ENCODE measurements around the gene PIGW.

The PIGW gene

DNA sequence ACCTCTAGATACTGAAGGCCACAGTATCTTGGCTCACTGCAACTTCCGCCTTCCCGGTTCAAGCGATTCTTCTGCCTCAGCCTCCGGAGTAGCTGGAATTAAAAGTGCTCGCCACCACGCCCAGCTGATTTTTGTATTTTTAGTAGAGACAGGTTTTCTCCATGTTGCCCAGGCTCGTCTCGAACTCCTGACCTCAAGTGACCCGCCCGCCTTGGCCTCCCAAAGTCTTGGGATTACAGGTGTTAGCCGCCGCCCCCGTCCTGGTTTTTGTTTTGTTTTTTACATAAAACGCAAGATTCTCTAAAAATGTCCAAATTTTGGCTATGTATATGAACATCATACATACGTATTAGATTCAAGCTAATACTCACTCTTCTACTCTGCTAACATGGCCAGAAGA, 8.0 kb downstream of the PIGW start:
- POLR2A ChIA-PET (ENCODE audit: low non-redundant PET): interaction anchor here (1.2 kb wide), 1 partner anchor 9 kb away, joined by 4 read pairs; no protein-coding TSS in a partner anchor
- no peak for DNase-seq (ENCODE audit: low spot score)
- CTCF ChIA-PET: no interaction called here
- peak overlapping the region; percentile 98 for H3K27ac ChIP-seq
- TF ChIP-seq, protein P1, sequence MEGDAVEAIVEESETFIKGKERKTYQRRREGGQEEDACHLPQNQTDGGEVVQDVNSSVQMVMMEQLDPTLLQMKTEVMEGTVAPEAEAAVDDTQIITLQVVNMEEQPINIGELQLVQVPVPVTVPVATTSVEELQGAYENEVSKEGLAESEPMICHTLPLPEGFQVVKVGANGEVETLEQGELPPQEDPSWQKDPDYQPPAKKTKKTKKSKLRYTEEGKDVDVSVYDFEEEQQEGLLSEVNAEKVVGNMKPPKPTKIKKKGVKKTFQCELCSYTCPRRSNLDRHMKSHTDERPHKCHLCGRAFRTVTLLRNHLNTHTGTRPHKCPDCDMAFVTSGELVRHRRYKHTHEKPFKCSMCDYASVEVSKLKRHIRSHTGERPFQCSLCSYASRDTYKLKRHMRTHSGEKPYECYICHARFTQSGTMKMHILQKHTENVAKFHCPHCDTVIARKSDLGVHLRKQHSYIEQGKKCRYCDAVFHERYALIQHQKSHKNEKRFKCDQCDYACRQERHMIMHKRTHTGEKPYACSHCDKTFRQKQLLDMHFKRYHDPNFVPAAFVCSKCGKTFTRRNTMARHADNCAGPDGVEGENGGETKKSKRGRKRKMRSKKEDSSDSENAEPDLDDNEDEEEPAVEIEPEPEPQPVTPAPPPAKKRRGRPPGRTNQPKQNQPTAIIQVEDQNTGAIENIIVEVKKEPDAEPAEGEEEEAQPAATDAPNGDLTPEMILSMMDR (conservative IDR thresholded peaks at IDR 0.05; ENCODE audit: low read depth): no peak

DNA sequence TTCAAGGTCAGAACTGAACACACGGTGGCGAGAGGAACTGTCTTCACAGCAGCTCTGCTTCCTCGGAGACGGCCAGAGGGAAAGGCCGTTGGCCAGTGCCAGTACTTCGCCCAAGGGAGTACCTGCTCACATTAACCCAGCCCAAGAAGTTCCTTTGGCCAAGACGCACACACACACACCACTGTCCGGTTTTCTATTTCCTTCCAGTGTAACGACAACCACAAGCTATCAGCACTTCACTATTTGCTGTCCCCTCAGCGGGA, 9.2 kb downstream of the PIGW start:
- DNase-seq (ENCODE audit: low spot score): peak; percentile 10
- peak overlapping the region; percentile 98 for H3K27ac ChIP-seq
- TF ChIP-seq, protein P1 (conservative IDR thresholded peaks at IDR 0.05; ENCODE audit: low read depth): no peak
- POLR2A ChIA-PET (ENCODE audit: low non-redundant PET): interaction anchor here (0.9 to 1.9 kb wide), 3 partner anchors 8 to 10 kb away, joined by 4 to 7 read pairs (median 6); partner anchors contain the start of genes MYO19 and PIGW
- CTCF ChIA-PET: interaction anchor here (0.6 kb wide), 2 partner anchors 14 to 859 kb away, joined by 3 to 8 read pairs; no protein-coding TSS in a partner anchor

DNA sequence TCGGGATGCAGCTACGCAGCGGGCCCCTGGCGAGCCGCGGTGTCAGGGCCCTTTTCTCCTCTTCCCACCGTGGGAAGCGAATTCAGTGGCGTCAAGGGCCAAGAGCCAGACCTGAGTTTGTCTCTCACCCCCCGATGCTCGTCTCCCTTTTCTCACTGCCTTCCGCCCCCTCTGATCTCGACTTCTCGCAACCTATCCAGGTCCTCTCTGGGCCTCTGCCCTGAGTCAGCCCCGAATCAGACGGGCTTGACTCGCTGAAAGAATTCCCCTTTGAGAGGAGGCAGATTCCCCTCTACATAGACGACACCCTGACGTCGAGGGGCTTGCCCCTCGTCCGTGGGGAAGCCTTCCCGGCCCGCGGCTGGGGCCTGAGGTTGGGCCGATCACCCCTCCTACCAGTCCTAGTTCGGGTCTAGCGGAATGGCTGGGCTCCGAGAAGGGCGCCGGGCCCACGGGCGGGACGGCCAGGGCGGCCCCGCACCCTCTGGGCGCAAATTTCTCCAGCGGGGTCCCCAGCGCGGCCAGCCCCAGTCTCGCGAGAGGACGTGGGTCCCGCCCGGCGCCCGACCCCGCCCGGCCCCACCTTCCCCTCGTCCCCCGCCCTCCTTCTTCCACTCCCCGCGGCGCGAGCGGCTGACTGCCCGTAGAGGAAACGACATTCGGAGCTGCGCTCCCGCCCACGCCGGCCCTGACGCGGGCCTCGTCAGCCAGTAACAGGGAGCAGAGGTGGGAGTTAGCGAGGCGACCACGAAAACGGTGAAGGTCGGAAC, 9.7 kb downstream of the PIGW start, which contains the start of gene GGNBP2:
Gene GGNBP2 (plus strand): TSS at position 613 of the 770 bp plus-strand sequence. CDS start 806 bp downstream, outside the sequence.
- TF ChIP-seq, protein P1 (conservative IDR thresholded peaks at IDR 0.05; ENCODE audit: low read depth): no peak
- ChIA-PET POLR2A (ENCODE audit: low non-redundant PET) (interaction anchor here (0.9 to 1.9 kb wide), 2 partner anchors 8 to 10 kb away, joined by 6 to 7 read pairs; partner anchors contain the start of genes MYO19 and PIGW), CTCF (interaction anchor here (0.6 kb wide), 1 partner anchor 859 kb away, joined by 3 read pairs; no protein-coding TSS in a partner anchor)
- DNase-seq (ENCODE audit: low spot score): peak; percentile 88
- H3K27ac ChIP-seq: peak within 1 kb of the TSS; percentile 98

DNA sequence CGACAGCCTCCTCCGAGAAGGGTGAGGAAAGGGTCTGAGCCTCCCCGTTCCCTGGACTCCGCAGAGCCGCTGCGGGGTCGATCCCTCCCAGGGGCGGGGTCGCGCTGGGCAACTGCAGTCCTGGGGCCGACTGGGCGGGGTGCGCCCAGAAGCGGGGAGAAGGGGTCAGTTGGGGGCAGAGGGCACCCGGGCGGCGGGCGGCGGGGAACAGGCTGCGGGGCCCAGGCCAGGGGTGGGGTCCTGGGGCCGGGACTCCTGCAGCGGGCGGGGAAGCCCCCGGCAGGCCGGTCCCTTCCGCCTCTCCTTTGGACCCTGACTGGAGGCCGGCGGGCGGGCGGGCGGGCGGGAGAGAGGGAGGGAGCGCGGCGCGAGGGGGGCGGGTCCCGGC, 10.3 kb downstream of the PIGW start:
- DNase-seq (ENCODE audit: low spot score): no peak
- peak overlapping the region; percentile 98 for H3K27ac ChIP-seq
- POLR2A ChIA-PET (ENCODE audit: low non-redundant PET): interaction anchor here (0.8 to 1.9 kb wide), 2 partner anchors 11 to 13 kb away, joined by 4 to 7 read pairs; partner anchors contain the start of genes MYO19 and PIGW
- CTCF ChIA-PET: no interaction called here
- TF ChIP-seq, protein P1 (conservative IDR thresholded peaks at IDR 0.05; ENCODE audit: low read depth): no peak

DNA sequence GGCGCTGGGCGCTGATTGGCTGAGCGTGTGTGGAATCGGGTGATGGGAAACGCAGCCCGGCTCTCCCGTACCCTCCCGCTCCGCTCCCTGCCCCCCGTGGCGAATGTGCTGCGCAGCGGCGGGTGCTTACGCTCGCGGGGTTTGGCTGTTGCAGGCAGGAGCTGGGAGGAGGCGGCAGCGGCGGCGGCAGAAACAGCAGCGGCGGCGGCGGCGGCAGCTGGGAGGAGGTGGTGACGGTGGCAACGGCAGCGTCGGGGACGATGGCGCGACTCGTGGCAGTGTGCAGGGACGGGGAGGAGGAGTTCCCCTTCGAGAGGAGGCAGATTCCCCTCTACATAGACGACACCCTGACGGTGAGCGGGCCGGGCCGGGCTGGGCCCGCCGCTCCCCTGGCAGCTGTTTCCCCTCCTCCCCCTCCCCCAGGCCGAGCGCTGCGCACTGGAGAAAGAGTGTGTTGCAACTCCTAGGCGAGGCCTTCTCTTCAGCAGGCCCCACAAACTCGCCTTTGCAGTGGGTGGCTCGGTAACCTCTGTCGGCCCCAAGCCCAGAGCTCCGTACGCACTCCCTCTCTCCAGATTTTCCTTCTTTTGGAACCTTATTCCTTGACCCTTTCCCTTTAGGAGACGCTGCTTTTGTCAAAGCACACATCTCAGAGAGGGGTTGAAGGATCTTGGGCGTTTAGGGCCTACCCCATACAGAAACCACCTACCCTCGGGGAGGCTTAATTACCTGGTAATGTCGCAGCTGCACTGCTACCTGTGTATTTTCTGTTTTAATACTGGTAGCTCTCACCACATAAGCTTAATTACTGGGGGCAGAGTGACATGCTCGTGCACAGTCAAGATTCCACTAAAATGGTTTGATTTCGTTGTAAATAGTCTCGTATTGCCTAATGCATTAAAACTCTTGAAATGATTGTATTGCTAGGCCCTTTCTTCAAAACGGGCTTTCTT, 11.0 kb downstream of the PIGW start:
- peak overlapping the region; percentile 98 for H3K27ac ChIP-seq
- POLR2A ChIA-PET (ENCODE audit: low non-redundant PET): interaction anchor here (0.5 to 1.9 kb wide), 3 partner anchors 11 to 12 kb away, joined by 3 to 7 read pairs (median 4); partner anchors contain the start of genes MYO19 and PIGW
- DNase-seq (ENCODE audit: low spot score): peak; percentile 97
- CTCF ChIA-PET: no interaction called here
- TF ChIP-seq, protein P1 (conservative IDR thresholded peaks at IDR 0.05; ENCODE audit: low read depth): no peak
